Measurements from ENCODE around the gene SLIT3.

The SLIT3 gene

DNA sequence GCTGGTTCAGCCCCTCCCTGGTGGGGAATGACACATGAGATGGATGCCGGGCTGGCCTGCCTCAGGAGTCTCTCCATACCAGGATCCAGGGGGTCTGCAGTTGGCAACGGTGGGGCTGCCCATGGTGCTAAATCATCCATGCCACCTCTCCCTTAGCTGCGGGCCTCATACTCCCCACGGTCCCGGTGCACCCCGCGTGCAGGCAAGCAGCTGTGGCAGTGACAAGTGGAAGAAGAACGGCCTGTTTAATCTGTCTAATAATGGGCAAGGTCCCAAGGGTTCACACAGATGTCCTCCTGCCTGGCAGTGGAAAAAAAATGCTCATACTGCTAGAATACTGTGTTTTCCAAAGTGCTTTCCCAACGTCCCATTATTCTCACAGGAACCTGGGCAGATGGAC, 524.9 kb downstream of the SLIT3 start:
- H3K4me3 ChIP-seq (ENCODE audit: insufficient read depth, low read depth, low read length, poor library complexity, severe bottlenecking), result no peak overlapping the region
- no peak for DNase-seq
- no peak overlapping the region for H3K27ac ChIP-seq (ENCODE audit: insufficient read depth, low read length, poor library complexity, severe bottlenecking)
- no peaks in the 10 kb centered on the region for H3K4me1 ChIP-seq (ENCODE audit: control insufficient read depth, insufficient read depth, low read length, poor library complexity, severe bottlenecking)
- H3K36me3 ChIP-seq (ENCODE audit: control insufficient read depth, insufficient read depth, low read length), result no peaks in the 10 kb centered on the region
- no peaks in the 10 kb centered on the region for H3K9me3 ChIP-seq (ENCODE audit: control insufficient read depth, low read length)
- H3K27me3 ChIP-seq (replicated peaks; ENCODE audit: control insufficient read depth, insufficient read depth, low read length, poor library complexity, severe bottlenecking), result no peaks in the 10 kb centered on the region

- H3K4me3 ChIP-seq (ENCODE audit: insufficient read depth, low read depth, low read length, poor library complexity, severe bottlenecking), result no peak overlapping the region
- no peak for DNase-seq
- no peaks in the 10 kb centered on the region for H3K36me3 ChIP-seq (ENCODE audit: control insufficient read depth, insufficient read depth, low read length)
- no peaks in the 10 kb centered on the region for H3K4me1 ChIP-seq (ENCODE audit: control insufficient read depth, insufficient read depth, low read length, poor library complexity, severe bottlenecking)
- no peaks in the 10 kb centered on the region for H3K27me3 ChIP-seq (replicated peaks; ENCODE audit: control insufficient read depth, insufficient read depth, low read length, poor library complexity, severe bottlenecking)
- no peak overlapping the region for H3K27ac ChIP-seq (ENCODE audit: insufficient read depth, low read length, poor library complexity, severe bottlenecking)
- no peaks in the 10 kb centered on the region for H3K9me3 ChIP-seq (ENCODE audit: control insufficient read depth, low read length)
These were observed 527.7 kb downstream of the SLIT3 start for GRCh38 chr5:168773226-168773625.

GRCh38 chr5:168772316-168772961, 528.5 kb downstream of the SLIT3 start:
- no peaks in the 10 kb centered on the region for H3K4me1 ChIP-seq (ENCODE audit: control insufficient read depth, insufficient read depth, low read length, poor library complexity, severe bottlenecking)
- no peaks in the 10 kb centered on the region for H3K36me3 ChIP-seq (ENCODE audit: control insufficient read depth, insufficient read depth, low read length)
- DNase-seq, result no peak
- no peaks in the 10 kb centered on the region for H3K9me3 ChIP-seq (ENCODE audit: control insufficient read depth, low read length)
- no peak overlapping the region for H3K4me3 ChIP-seq (ENCODE audit: insufficient read depth, low read depth, low read length, poor library complexity, severe bottlenecking)
- H3K27me3 ChIP-seq (replicated peaks; ENCODE audit: control insufficient read depth, insufficient read depth, low read length, poor library complexity, severe bottlenecking), result no peaks in the 10 kb centered on the region
- no peak overlapping the region for H3K27ac ChIP-seq (ENCODE audit: insufficient read depth, low read length, poor library complexity, severe bottlenecking)

DNA sequence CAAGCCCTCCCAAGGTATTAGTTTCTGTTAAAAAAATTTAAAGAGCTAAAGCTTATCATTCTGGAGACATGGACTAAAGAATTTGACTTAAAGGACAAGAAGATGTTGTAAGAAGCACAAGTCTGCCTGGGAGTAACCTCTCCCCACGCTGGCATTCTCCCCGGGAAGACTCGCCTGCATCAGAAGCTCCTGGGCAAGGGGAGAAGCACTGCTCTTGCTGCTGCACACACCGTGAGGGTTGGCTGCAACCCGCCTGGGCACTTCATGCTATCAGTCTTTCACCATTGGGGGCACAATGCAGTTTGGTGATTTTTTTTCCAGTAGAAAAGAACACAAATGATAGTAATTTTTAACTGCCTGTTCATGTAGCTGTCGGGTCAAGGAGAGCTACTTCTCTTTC, 529.3 kb downstream of the SLIT3 start:
- Histone ChIP-seq H3K27ac (ENCODE audit: insufficient read depth, low read length, poor library complexity, severe bottlenecking) (no peak overlapping the region), H3K9me3 (ENCODE audit: control insufficient read depth, low read length) (no peaks in the 10 kb centered on the region), H3K36me3 (ENCODE audit: control insufficient read depth, insufficient read depth, low read length) (no peaks in the 10 kb centered on the region), H3K4me1 (ENCODE audit: control insufficient read depth, insufficient read depth, low read length, poor library complexity, severe bottlenecking) (no peaks in the 10 kb centered on the region), H3K27me3 (replicated peaks; ENCODE audit: control insufficient read depth, insufficient read depth, low read length, poor library complexity, severe bottlenecking) (no peaks in the 10 kb centered on the region), H3K4me3 (ENCODE audit: insufficient read depth, low read depth, low read length, poor library complexity, severe bottlenecking) (no peak overlapping the region)
- no peak for DNase-seq

DNA sequence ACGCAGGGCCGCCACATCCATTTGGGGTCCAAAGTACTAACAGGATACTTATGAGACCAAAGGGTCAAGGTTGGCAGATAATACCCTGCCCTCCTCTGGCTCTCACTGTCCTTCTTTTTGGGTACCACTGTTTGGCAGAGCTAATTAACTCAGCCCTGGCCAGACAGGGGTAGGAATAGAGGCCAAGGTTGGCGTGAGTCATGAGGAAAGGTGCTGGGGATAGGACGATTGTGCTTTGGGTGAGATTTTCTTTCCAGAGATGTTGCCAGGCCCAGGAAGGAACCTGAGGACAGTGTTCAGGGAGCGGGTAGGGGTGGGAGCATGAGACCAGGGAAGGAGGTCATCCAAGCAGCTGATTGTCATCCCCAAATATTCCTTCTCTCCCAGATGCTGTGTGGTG, 529.9 kb downstream of the SLIT3 start:
- DNase-seq, result no peak
- no peak overlapping the region for H3K27ac ChIP-seq (ENCODE audit: insufficient read depth, low read length, poor library complexity, severe bottlenecking)
- H3K9me3 ChIP-seq (ENCODE audit: control insufficient read depth, low read length), result no peaks in the 10 kb centered on the region
- no peak overlapping the region for H3K4me3 ChIP-seq (ENCODE audit: insufficient read depth, low read depth, low read length, poor library complexity, severe bottlenecking)
- H3K4me1 ChIP-seq (ENCODE audit: control insufficient read depth, insufficient read depth, low read length, poor library complexity, severe bottlenecking), result no peaks in the 10 kb centered on the region
- no peaks in the 10 kb centered on the region for H3K27me3 ChIP-seq (replicated peaks; ENCODE audit: control insufficient read depth, insufficient read depth, low read length, poor library complexity, severe bottlenecking)
- no peaks in the 10 kb centered on the region for H3K36me3 ChIP-seq (ENCODE audit: control insufficient read depth, insufficient read depth, low read length)

GRCh38 chr5:168770036-168770498, 530.9 kb downstream of the SLIT3 start:
- Histone ChIP-seq H3K4me1 (ENCODE audit: control insufficient read depth, insufficient read depth, low read length, poor library complexity, severe bottlenecking) (no peaks in the 10 kb centered on the region), H3K27ac (ENCODE audit: insufficient read depth, low read length, poor library complexity, severe bottlenecking) (no peak overlapping the region), H3K27me3 (replicated peaks; ENCODE audit: control insufficient read depth, insufficient read depth, low read length, poor library complexity, severe bottlenecking) (no peaks in the 10 kb centered on the region), H3K36me3 (ENCODE audit: control insufficient read depth, insufficient read depth, low read length) (no peaks in the 10 kb centered on the region), H3K9me3 (ENCODE audit: control insufficient read depth, low read length) (no peaks in the 10 kb centered on the region), H3K4me3 (ENCODE audit: insufficient read depth, low read depth, low read length, poor library complexity, severe bottlenecking) (no peak overlapping the region)
- DNase-seq, result no peak

GRCh38 chr5:168768172-168768571, 532.8 kb downstream of the SLIT3 start:
- H3K27me3 ChIP-seq (replicated peaks; ENCODE audit: control insufficient read depth, insufficient read depth, low read length, poor library complexity, severe bottlenecking), result no peaks in the 10 kb centered on the region
- H3K4me3 ChIP-seq (ENCODE audit: insufficient read depth, low read depth, low read length, poor library complexity, severe bottlenecking), result no peak overlapping the region
- H3K27ac ChIP-seq (ENCODE audit: insufficient read depth, low read length, poor library complexity, severe bottlenecking), result no peak overlapping the region
- H3K36me3 ChIP-seq (ENCODE audit: control insufficient read depth, insufficient read depth, low read length), result no peaks in the 10 kb centered on the region
- no peaks in the 10 kb centered on the region for H3K9me3 ChIP-seq (ENCODE audit: control insufficient read depth, low read length)
- DNase-seq, result no peak
- no peaks in the 10 kb centered on the region for H3K4me1 ChIP-seq (ENCODE audit: control insufficient read depth, insufficient read depth, low read length, poor library complexity, severe bottlenecking)

GRCh38 chr5:168766426-168766700, 534.6 kb downstream of the SLIT3 start:
- Histone ChIP-seq H3K36me3 (ENCODE audit: control insufficient read depth, insufficient read depth, low read length) (no peaks in the 10 kb centered on the region), H3K27ac (ENCODE audit: insufficient read depth, low read length, poor library complexity, severe bottlenecking) (no peak overlapping the region), H3K9me3 (ENCODE audit: control insufficient read depth, low read length) (no peaks in the 10 kb centered on the region), H3K4me3 (ENCODE audit: insufficient read depth, low read depth, low read length, poor library complexity, severe bottlenecking) (no peak overlapping the region), H3K4me1 (ENCODE audit: control insufficient read depth, insufficient read depth, low read length, poor library complexity, severe bottlenecking) (no peaks in the 10 kb centered on the region), H3K27me3 (replicated peaks; ENCODE audit: control insufficient read depth, insufficient read depth, low read length, poor library complexity, severe bottlenecking) (no peaks in the 10 kb centered on the region)
- no peak for DNase-seq

- DNase-seq, result no peak
- no peak overlapping the region for H3K27ac ChIP-seq (ENCODE audit: insufficient read depth, low read length, poor library complexity, severe bottlenecking)
- H3K36me3 ChIP-seq (ENCODE audit: control insufficient read depth, insufficient read depth, low read length), result no peaks in the 10 kb centered on the region
- no peaks in the 10 kb centered on the region for H3K27me3 ChIP-seq (replicated peaks; ENCODE audit: control insufficient read depth, insufficient read depth, low read length, poor library complexity, severe bottlenecking)
- H3K9me3 ChIP-seq (ENCODE audit: control insufficient read depth, low read length), result no peaks in the 10 kb centered on the region
- no peaks in the 10 kb centered on the region for H3K4me1 ChIP-seq (ENCODE audit: control insufficient read depth, insufficient read depth, low read length, poor library complexity, severe bottlenecking)
- no peak overlapping the region for H3K4me3 ChIP-seq (ENCODE audit: insufficient read depth, low read depth, low read length, poor library complexity, severe bottlenecking)
These were observed 535.2 kb downstream of the SLIT3 start for GRCh38 chr5:168765551-168766425.

GRCh38 chr5:168765086-168765550, 535.8 kb downstream of the SLIT3 start:
- H3K36me3 ChIP-seq (ENCODE audit: control insufficient read depth, insufficient read depth, low read length), result no peaks in the 10 kb centered on the region

More at GRCh38 chr5:168765086-168765550, 535.8 kb downstream of the SLIT3 start:
- Histone ChIP-seq H3K27ac (ENCODE audit: insufficient read depth, low read length, poor library complexity, severe bottlenecking) (no peak overlapping the region), H3K4me3 (ENCODE audit: insufficient read depth, low read depth, low read length, poor library complexity, severe bottlenecking) (no peak overlapping the region), H3K4me1 (ENCODE audit: control insufficient read depth, insufficient read depth, low read length, poor library complexity, severe bottlenecking) (no peaks in the 10 kb centered on the region), H3K9me3 (ENCODE audit: control insufficient read depth, low read length) (no peaks in the 10 kb centered on the region), H3K27me3 (replicated peaks; ENCODE audit: control insufficient read depth, insufficient read depth, low read length, poor library complexity, severe bottlenecking) (no peaks in the 10 kb centered on the region)
- no peak for DNase-seq
